ENCODE results near the gene MUSTN1.

DNA sequence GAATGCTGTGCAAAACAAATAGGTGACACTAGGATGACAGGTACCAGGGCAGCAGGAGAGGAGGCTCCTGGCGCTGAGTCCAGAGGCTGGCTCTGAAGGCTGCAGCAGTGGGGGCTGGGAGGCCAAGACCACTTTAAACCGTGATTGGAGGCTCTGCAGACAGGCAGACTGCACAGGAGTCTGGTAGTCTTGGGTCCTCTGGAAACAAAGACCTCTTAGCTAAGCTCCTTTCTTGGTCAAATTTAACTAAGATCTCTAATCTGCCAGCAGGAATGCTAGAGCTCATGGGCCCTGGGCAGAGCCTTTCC lies 4.4 kb upstream of the MUSTN1 start:
- TF ChIP-seq, protein P1, sequence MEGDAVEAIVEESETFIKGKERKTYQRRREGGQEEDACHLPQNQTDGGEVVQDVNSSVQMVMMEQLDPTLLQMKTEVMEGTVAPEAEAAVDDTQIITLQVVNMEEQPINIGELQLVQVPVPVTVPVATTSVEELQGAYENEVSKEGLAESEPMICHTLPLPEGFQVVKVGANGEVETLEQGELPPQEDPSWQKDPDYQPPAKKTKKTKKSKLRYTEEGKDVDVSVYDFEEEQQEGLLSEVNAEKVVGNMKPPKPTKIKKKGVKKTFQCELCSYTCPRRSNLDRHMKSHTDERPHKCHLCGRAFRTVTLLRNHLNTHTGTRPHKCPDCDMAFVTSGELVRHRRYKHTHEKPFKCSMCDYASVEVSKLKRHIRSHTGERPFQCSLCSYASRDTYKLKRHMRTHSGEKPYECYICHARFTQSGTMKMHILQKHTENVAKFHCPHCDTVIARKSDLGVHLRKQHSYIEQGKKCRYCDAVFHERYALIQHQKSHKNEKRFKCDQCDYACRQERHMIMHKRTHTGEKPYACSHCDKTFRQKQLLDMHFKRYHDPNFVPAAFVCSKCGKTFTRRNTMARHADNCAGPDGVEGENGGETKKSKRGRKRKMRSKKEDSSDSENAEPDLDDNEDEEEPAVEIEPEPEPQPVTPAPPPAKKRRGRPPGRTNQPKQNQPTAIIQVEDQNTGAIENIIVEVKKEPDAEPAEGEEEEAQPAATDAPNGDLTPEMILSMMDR (IDR thresholded peaks at IDR 0.05) = no peak
- TF ChIP-seq ZFX (IDR thresholded peaks at IDR 0.05; ENCODE audit: borderline replicate concordance) = no peak
